HuH-7.5 (cell line): ENCODE results near the gene QRSL1.
"Not testable (repeated sequence)": the region's sequence is repeated elsewhere in the genome, so short reads cannot be mapped to it uniquely, and the experiment has no call there.

Experiments used
- DNase-seq: peaks from one replicate; pipeline ENCODE4 v3.0.0; 2011; ENCODE audit warnings: low spot score

Gene QRSL1, protein sequence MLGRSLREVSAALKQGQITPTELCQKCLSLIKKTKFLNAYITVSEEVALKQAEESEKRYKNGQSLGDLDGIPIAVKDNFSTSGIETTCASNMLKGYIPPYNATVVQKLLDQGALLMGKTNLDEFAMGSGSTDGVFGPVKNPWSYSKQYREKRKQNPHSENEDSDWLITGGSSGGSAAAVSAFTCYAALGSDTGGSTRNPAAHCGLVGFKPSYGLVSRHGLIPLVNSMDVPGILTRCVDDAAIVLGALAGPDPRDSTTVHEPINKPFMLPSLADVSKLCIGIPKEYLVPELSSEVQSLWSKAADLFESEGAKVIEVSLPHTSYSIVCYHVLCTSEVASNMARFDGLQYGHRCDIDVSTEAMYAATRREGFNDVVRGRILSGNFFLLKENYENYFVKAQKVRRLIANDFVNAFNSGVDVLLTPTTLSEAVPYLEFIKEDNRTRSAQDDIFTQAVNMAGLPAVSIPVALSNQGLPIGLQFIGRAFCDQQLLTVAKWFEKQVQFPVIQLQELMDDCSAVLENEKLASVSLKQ

DNA sequence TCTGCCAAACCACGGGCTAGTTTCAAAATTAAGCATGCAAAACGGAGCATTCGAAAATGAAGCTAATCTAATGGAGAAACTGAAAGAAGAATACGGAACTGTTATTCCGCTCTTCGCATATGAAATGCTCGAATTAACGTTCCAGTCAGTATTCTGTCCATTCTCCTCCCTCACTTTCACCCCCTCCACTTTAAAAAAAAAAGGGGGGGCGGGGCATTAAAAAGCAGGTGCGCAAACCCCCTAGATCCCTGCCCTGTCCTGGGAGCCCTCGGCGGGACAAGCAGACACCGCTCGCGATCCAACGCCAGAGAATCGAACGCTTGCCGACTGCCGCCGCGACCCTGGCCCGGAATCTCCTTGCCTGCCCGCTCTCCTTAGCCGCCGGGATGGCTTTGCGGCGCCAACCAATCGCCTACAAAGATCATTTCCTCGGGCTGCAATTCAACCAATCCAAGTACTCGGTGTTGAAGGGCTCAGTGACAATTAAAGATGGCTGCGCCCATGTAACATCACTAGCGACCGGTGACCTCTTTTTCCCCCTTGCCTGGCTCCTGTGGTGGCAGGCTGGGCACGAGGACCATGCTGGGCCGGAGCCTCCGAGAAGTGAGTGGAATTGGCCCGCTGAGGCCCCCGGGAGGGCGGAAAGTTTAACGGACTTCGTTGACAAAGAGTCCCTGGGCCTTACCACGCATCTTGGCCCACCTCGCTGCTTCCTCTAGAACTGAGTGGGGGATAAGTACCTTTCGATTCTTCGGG is at the start of gene QRSL1, which contains the start of gene RTN4IP1:
TSS of gene QRSL1 (plus strand) at position 476 of the 756 bp plus-strand sequence. CDS start at position 580, 104 bp downstream.
TSS of gene RTN4IP1 (minus strand) at position 396 of the 756 bp plus-strand sequence. CDS start 477 bp downstream, outside the sequence.
- peak; percentile 88 for DNase-seq

DNA sequence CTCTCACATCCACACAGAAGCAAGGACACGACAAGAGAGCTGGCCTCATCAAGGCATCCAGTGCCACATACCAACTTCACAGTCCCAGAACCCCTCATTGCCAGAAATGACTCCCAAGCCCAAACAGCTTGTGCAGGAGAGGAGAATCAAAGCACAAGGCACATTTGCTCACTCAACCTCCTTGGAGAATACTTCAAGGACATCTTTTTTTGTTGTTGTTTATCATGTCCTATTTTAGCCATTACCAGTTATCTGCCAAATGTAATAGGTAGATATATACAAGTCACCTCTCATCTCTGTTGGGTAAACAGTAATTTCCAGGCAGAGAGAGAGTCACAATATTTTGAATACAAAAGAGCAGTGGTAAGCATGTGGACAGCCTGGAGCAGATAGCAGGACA is 47.9 kb upstream of the QRSL1 start:
- DNase-seq = no peak

DNA sequence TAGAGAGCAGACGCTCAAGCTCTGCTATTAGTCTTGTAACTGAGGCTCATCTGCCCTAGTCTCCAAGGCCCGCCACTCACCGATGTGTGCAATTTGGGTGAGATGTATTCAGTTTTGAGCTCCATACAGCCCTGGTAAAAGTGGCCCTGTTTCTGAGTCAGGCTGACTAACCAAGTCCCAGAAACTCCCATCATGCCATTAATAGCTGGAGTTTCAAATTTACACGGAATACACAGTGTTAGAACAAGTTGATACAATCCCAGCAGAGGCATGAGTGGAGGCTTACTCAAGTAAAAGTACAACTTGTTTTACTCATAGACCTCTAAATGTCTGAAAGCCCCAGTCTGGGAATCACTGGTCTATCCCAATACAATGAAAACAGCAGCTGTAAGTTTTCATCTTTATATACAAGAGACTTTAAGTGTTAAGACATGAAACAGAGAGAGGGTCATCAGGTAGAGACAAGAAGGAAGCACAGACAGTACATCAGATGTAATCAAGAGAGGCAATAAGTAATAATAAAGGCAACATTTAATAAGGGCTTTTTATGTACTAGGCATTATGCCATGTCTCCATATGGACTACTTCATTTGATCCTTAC is 42.5 kb upstream of the QRSL1 start:
- no peak for DNase-seq

DNA sequence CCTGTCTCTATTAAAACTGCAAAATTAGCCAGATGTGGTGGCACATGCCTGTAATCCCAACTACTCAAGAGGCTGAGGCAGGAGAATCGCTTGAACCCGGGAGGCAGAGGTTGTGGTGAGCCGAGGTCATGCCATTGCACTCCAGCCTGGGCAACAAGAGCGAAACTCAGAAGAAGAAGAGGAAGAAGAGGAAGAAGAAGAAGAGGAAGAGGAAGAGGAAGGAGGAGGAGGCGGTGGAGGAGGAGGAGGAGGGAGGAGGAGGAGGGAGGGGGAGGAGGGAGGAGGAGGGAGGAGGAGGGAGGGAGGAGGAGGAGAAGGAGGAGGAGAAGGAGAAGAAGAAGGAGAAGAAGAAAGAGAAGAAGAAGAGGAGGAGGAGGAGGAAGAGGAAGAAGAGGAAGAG is 40.4 kb upstream of the QRSL1 start:
- DNase-seq = not testable (repeated sequence)

DNA sequence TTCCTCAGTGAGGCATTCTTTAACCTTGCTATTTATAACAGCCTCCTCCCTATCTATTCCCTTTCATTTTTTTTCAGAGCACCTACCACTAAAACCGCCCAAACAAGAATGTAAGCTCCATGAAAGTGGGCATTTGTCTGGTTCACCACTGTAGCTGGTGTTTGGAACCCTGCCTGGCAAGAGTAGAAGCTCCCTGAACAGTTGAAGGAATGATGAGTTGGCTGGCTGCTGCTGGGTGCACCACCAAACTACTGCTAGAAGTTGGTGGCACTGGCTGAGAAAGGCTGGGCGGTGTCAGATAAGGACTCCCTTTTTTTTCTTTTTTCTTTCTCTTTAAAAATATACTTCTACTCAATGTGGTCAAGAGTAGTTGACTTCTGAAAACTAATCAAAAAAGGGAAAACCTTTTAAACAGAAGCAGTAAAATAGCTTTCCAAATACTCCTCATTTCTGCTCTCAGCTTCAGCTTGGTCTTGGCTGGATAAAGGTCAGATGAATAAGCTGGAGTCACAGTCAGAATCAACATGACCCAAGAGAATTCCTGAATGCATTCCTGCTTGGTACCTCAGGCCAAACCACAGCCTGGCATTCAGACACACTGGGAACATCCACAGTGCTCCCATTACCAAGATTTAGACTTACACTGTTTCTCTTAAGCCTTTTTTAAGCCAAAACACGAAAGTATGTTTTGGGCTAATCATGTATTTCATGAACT is 38.1 kb upstream of the QRSL1 start:
- DNase-seq = no peak

DNA sequence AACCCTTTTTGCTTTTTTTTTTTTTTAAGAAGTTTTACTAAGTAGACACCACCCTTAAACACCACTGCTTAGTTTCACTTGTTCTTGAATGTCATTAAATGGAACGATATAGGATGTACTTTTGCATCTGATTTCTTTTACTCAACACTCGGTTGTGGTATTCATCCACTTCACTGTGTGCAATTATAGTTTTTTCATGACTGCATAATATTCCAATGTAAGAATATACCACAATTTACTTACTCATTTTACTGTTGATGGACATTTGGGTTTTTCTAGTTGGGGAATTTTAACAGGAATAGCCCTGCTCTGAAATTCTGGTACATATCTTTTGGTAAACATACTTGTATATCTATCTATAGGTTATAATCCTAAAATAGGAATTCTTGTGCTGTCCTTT is 29.9 kb upstream of the QRSL1 start:
- DNase-seq = no peak

DNA sequence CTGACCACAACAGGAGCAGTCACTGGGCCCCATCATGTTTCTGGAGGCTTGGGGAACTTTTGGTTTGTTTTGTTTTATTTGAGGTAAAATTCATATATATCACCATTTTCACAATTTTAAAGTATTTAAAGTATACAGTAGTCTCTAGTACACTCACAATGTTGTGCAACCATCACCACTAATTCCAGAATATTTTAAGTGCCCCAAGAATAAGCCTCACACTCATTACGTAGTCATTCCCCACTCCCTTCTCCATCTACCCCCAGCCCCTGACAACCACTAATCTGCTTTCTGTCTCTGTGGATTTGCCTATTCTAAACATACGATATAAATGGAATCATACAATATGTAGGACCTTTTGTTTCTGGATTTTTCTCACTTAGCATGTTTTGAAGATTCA is 29.0 kb upstream of the QRSL1 start:
- DNase-seq = no peak

DNA sequence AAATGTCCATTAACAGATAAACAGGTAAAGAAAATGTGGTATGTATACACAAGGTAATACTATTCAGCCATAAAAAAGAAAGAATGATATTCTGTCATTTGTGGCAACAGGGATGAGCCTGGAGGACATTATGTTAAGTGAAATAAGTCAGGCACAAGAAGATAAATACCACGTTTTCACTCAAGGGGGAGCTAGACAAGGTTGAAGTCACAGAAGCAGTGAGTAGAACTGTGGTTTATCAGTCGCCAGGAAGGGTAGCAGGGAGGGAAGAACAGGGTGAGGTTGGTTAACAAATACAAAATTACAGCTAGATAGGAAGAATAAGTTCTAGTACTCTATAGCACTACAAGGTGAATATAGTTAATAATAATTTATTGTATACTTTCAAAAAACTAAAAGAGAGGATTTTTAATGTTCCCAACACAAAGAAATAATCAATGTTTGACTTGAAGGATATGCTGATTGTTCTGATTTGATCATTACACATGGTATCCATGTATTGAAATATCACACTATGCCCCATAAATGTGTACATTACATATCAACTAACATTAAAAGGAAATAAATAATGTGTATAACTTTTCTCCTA is 21.2 kb upstream of the QRSL1 start:
- DNase-seq = peak; percentile 23

DNA sequence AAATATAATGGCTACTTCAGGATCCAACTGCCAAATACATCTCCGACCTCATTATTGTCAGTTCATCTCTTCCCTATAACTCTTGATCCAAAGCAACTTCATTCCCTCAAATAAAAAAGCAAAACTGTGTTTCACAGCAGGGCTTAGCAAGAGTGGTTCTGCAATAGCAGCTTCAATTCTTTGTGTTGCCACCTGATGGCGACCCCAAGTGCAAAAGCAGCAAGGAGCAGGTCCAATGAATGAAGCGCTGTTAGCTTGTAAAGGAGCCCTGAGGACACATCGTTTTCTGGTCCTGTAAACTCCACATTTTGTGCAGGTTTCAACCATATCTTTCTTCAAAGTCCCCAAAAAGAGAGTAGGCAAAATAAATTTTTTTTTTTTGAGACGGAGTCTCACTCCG is 19.7 kb upstream of the QRSL1 start:
- DNase-seq = peak; percentile 20

DNA sequence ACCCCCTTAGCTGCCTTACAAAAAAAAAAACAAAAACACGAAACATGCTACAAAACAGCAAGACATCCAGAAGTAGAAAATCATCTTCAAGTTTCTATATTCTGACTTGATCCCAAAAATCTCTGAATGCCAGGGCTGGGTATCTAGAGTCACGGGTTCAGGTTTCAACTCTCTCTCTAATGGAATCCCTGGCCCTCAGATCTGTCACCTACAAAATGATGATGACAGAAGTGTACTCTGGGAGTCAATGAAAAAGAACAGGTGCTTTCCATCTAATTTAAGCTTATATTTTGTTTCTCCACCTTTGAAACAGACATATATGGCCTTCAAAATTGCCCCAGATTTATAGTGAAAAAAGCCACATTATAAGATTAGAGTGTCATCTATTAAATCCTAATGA is 18.3 kb upstream of the QRSL1 start:
- DNase-seq = no peak

DNA sequence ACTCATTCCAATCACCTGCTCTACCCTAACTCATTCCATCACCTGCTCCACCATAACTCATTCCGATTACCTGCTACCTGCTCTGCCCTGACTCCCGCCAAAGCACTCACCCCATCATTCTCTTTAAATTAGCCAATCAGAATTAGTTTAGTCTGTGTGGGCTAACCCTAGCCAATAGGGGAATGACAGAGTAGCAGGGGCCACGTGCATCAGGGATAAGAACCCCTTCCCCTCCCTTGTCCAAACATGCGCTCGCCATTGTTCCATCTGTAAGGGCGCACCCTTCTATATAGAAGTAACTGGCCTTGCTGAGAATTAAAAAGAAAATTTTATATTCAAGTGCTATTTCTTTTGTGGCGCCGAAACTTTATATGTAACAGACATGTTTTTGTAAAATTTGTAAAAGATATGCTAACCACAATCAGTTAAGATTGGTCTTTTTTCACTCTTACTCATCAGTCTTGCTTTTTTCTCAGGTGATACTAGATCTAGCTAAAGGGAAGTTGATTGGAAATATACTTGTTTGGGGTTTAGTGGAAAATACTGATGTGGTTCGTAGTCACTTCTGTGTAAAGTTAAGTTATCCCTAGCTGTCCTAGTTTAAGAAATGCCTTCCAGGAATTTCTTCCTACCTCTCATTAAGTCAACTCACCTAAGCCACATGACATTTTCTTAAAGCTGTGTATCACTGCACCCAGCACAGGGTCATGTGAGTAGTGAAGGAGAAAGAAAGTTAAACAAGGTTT is 16.5 kb upstream of the QRSL1 start:
- no peak for DNase-seq

DNA sequence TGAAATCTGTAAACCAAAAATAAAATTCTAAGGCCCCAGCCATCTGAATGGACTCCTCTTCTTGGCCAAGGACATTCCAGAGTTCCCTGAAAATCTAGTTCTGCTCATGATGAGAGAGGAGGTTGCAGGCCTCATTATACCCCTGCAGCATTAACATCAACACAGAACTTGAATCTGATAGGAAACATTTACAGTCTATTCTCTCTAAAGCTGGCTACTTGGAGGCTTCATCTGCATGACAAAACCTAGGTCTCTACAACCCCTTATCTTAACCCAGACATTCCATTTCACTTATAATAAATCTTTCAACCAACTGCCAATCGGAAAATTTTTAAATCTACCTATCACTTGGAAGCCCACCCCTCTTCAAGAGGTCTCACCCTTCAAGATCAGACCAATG is 15.8 kb upstream of the QRSL1 start:
- no peak for DNase-seq

DNA sequence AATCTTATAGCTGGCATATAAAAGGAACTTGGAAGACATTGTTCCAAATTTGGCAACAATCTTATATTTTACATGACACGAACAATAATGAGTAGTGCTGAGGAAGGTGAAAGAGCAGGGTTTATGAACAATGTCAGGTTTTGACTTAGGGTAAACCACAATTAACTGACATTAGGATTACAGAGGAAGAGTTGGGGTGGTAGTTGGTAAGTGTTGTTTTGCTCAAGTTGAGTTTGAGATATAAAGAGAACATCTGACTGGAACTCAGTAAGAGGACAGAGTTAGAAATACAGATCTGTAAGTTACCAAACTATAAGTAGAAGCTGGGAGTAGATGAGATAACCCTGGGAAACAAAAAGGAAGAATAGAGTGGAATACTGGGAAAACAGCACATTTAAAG is 15.2 kb upstream of the QRSL1 start:
- DNase-seq = no peak

DNA sequence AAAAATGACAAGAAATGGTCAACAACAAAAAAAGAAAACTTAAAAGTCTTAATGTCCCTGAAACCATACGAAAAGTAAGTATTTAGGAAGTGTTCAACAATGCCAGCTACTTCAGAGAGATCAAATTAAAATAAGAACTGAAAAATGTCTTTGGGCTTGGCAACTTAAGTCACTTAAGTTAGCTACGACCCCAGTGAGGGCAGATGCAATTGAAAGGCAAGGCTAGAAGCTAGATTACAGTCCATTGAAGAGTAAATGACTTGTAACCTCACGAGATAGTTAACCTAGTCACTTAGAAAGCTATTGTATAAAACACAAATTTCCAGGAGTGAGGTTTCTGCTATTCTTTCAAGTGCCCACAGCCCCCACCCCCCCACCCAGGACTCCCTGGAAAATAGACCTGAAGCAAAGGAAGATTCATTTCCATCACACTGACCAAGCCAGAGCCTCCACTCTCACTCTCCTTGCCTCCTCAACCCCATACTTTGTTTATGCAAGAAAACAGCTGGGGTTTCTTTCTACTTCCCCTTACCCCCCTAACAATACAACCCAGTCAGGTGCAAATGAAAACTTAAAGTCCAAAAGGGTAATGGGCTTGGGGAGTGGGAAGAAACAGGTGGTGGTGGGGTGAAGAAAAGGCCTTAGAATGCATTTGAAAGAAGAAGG is 14.7 kb upstream of the QRSL1 start:
- DNase-seq = no peak

DNA sequence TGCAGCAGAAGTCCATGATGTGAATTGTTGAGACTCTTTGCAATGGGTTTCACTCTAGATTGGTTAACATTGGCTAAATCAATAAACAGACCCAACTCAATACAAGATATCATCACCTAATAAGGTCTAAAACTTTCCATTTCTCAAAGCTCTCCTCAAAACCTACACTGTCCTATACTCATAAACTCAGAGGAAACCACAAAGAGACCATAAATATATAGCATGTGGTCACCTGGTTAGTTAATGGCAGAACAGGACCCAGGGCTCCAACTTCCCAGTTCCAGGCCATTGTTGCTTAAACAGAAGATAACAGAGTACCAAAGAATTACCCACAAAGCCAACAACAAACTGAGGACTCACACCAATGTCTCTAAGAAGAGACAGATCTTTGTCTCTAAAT is 12.1 kb upstream of the QRSL1 start:
- no peak for DNase-seq

DNA sequence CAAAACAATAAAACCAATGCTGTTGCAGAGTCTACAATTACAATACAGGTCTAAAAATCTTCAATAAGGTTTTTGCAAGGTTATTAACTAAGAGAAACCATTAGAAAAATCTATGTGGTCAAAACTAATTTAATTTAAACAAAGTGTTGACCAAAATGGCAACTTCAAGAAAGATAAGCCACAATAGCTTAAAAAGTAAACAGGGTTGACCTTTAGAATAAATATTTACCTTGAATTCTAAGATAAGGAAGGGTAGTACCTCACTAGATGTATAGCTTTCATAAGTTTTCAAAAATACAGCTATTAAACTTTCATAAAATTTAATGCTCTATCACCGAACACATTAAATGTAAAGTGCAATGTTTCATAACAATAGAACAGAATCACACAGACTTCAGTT is 11.5 kb upstream of the QRSL1 start:
- no peak for DNase-seq

DNA sequence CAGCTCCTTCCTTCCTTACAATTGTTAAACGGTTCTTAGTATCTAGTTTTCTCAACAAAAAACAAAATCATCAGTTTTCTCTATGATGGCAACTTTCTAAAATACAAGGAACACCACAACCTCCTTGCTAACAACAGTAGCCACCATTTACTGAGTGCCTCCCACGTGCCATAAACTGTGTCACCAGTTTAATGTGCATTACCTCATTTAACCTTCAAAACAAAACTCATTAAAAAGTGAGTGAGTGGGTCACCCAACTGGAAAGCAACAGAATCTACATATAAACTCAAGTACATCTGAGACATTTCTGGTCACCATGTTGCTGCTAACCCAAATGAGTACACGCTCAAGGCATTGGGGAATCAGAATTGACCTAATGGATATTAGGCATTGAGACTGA is 11.1 kb upstream of the QRSL1 start:
- no peak for DNase-seq

DNA sequence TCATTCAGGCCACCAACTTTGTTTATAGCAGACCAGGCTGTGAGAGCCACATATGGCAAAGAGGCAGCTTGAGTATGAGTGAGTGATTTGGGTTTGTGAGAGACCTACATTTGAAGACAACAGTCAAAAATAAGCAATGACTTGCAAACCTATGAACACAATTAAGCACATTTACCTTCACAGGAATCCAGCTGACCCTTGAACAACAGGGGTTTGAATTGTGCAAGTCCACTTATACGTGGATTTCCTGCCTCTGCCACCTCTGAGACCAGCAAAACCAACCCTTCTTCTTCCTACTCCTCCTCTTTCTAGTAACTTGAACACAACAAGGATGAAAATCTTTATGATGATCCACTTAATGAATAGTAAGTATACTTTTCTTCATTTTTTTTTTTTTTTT is 10.2 kb upstream of the QRSL1 start:
- DNase-seq = no peak

DNA sequence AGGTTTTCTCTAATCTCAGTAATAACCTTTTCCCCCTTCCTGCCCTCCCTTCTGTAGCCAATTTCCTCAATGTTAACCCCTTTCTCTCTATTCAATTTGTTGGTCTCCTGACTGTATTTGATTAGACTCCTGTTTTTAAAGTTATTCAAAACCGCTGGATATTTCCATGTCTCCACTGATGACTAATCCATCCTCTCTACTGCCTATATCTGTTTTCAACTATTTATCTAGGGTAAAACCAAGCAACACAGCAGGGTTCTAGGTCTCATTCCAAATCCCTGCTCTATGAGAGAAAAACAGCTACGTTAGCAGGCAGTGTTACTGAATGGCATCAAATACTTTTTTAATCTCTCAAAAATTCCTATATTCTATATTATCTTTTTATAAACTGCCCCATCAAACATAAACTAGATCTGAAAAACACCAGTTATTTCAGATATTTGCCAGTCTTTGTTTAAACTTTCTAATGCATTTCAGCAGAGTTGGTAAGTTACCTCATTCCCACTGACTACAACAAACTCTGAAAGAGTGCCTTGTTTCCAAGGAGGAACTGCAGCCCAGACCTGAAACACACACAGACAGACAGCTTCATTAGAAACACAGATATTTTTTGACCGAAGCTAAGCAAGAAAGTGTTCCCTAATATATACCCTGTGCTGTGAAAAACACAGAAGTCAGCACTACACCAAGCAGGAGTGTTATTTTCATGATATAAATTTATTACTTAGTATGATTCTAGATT is 8.3 kb upstream of the QRSL1 start:
- no peak for DNase-seq

DNA sequence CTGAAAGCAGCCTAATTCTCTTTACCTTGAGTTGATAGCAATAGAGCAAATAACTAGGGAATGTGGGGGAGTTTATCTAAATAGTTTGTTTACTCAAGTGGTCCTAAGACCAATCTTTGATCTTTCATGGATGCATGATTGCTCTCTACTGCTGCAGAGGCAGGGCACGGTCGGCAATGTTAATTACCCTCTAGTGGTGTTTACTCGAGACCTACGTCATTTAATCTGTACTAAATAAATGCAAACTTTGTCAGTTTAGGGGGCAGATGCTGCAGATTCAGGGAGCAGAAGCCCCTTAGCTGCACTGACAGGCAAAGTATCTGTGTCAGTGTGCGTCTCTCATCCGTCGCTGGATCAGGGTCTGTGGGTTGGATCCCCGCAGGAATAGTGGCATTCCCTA is 7.0 kb upstream of the QRSL1 start:
- no peak for DNase-seq
